Measurements from ENCODE around the gene SCUBE1. TPM values are rescaled to one million over a fixed set of nuclear protein-coding genes. Genes with fewer than 3 reads are reported as not detected.

The SCUBE1 gene
- polyA plus RNA-seq, 1 of the 3 experiments (the other 2 are of a cell fraction): 0.56 TPM

GRCh38 chr22:43172191-43172590, 171.0 kb downstream of the SCUBE1 start:
- ChIA-PET POLR2A (no interaction called here), CTCF (no interaction called here)

More at GRCh38 chr22:43172191-43172590, 171.0 kb downstream of the SCUBE1 start:
- Histone ChIP-seq H3F3A (replicated peaks; ENCODE audit: insufficient read depth) (no peaks in the 10 kb centered on the region), H3K4me1 (ENCODE audit: control insufficient read depth in 1 of 2, insufficient read depth in 2 of 2, low read depth in 1 of 2, low read length in 1 of 2) (no peaks in the 10 kb centered on the region; a peak in 1 of 4 replicates), H2AFZ (ENCODE audit: low read depth) (no peak overlapping the region), H3K79me2 (ENCODE audit: insufficient read depth) (no peaks in the 10 kb centered on the region), H3K27ac (ENCODE audit: low read depth in 2 of 2, low read length in 1 of 2) (no peak overlapping the region), H3K27me3 (ENCODE audit: insufficient read depth) (no peaks in the 10 kb centered on the region), H3K4me3 (ENCODE audit: low read depth in 2 of 2, low read length in 1 of 2) (no peak overlapping the region), H3K9me2 (no peaks in the 10 kb centered on the region), H4K20me1 (ENCODE audit: insufficient read depth) (no peaks in the 10 kb centered on the region), H3K36me3 (replicated peaks in 1 of 2; ENCODE audit: control insufficient read depth in 1 of 2, insufficient read depth in 2 of 2, low read length in 1 of 2) (peaks cover 0 to 3% of the 10 kb centered on the region in 2 experiments), H3K9ac (no peak overlapping the region), H3K9me3 (no peaks in the 10 kb centered on the region), H3K4me2 (no peak overlapping the region)
- no peak for DNase-seq
- no peak for TF ChIP-seq REST (IDR thresholded peaks at IDR 0.05; ENCODE audit: low read depth, low read length)
- TF ChIP-seq YY1 (IDR thresholded peaks at IDR 0.05; ENCODE audit: low read depth): no peak
- no peak for TF ChIP-seq JUND (IDR thresholded peaks at IDR 0.05)
- TF ChIP-seq TAF1 (IDR thresholded peaks at IDR 0.05; ENCODE audit: borderline replicate concordance, low read depth, low read length): no peak
- TF ChIP-seq TCF12 (IDR thresholded peaks at IDR 0.05): no peak
- TF ChIP-seq, protein P1, sequence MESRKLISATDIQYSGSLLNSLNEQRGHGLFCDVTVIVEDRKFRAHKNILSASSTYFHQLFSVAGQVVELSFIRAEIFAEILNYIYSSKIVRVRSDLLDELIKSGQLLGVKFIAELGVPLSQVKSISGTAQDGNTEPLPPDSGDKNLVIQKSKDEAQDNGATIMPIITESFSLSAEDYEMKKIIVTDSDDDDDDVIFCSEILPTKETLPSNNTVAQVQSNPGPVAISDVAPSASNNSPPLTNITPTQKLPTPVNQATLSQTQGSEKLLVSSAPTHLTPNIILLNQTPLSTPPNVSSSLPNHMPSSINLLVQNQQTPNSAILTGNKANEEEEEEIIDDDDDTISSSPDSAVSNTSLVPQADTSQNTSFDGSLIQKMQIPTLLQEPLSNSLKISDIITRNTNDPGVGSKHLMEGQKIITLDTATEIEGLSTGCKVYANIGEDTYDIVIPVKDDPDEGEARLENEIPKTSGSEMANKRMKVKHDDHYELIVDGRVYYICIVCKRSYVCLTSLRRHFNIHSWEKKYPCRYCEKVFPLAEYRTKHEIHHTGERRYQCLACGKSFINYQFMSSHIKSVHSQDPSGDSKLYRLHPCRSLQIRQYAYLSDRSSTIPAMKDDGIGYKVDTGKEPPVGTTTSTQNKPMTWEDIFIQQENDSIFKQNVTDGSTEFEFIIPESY (IDR thresholded peaks at IDR 0.05; ENCODE audit: borderline replicate concordance, low read depth): no peak
- TF ChIP-seq, protein P2, sequence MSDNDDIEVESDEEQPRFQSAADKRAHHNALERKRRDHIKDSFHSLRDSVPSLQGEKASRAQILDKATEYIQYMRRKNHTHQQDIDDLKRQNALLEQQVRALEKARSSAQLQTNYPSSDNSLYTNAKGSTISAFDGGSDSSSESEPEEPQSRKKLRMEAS (IDR thresholded peaks at IDR 0.05; ENCODE audit: low read depth): no peak
- no peak for TF ChIP-seq POLR2AphosphoS5 (IDR thresholded peaks at IDR 0.05; ENCODE audit: low read depth, low read length)
- TF ChIP-seq EP300 (IDR thresholded peaks at IDR 0.05; ENCODE audit: borderline replicate concordance in 1 of 2, low read depth in 1 of 2, low read length in 1 of 2): no peak
- TF ChIP-seq CTCF (IDR thresholded peaks at IDR 0.05): no peak
- no peak for TF ChIP-seq RFX5 (IDR thresholded peaks at IDR 0.05; ENCODE audit: low read length)
- TF ChIP-seq GABPA (IDR thresholded peaks at IDR 0.05; ENCODE audit: low read depth): no peak
- no peak for TF ChIP-seq GATA2 (CRISPR knock-in tag; IDR thresholded peaks at IDR 0.05)
- no peak for TF ChIP-seq RCOR1 (IDR thresholded peaks at IDR 0.05; ENCODE audit: low read length)
- TF ChIP-seq EZH2phosphoT487 (IDR thresholded peaks at IDR 0.05; ENCODE audit: borderline replicate concordance, low read depth): no peak
- TF ChIP-seq FOXM1 (IDR thresholded peaks at IDR 0.05; ENCODE audit: low read depth): no peak
- TF ChIP-seq NRF1 (IDR thresholded peaks at IDR 0.05; ENCODE audit: low read depth, low read length): no peak
- WGBS (ENCODE audit: low lambda C conversion rate): 98% methylated on average over 8 of the region's 19 CpGs

Data from SK-N-SH (cell line).